ENCODE measurements around the gene FBN2. TPM values are rescaled to one million over a fixed set of nuclear protein-coding genes. Genes with fewer than 3 reads are reported as not detected.

Gene FBN2
- total and polyA plus RNA-seq, 12 donors, result 2.9 to 28.9 (median 13.5) TPM

DNA sequence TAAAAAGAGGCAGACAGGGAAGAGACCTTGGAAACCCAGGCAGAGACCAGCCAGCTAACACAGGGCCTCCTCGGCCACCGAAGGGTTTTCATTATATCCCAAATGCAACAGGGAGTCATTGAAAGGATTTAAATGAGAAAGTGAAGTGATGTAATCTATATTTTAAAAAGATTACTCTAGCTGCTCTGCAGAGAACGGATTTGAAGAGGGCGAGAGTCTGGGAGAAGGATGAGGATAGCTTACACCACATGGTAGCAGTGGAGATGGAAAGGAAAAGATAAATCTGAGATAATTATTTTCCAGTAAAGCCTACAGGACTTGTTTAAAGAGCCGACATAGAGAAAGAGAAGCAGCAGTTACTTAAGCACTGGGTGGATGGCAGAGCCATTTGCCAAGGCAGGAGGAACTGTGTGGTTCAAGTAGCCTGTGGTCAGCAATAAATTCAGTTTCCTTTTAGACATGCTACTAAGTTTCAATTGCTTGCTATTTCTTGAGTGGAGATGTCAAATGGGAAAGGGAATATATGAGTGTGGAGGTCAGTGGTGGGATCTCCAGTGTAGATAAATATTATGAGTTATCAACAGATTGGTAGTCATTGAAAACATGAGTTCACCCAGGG is 9.3 kb downstream of the FBN2 start:
- 75 to 79% methylated on average over 5 of the region's 5 CpGs for WGBS, 2 donors
- Histone ChIP-seq H3K4me3 (no peak overlapping the region), H3K36me3 (peaks cover 0 to 15% (median 0%) of the 10 kb centered on the region in 9 donors), H3K9me3 (no peaks in the 10 kb centered on the region), H3K27me3 (peaks cover 0 to 8% (median 0%) of the 10 kb centered on the region in 7 donors), H3K4me1 (peaks cover 0 to 8% (median 0%) of the 10 kb centered on the region in 9 donors), H3K27ac (no peak overlapping the region)
- no peak for DNase-seq
- TF ChIP-seq, protein P1, sequence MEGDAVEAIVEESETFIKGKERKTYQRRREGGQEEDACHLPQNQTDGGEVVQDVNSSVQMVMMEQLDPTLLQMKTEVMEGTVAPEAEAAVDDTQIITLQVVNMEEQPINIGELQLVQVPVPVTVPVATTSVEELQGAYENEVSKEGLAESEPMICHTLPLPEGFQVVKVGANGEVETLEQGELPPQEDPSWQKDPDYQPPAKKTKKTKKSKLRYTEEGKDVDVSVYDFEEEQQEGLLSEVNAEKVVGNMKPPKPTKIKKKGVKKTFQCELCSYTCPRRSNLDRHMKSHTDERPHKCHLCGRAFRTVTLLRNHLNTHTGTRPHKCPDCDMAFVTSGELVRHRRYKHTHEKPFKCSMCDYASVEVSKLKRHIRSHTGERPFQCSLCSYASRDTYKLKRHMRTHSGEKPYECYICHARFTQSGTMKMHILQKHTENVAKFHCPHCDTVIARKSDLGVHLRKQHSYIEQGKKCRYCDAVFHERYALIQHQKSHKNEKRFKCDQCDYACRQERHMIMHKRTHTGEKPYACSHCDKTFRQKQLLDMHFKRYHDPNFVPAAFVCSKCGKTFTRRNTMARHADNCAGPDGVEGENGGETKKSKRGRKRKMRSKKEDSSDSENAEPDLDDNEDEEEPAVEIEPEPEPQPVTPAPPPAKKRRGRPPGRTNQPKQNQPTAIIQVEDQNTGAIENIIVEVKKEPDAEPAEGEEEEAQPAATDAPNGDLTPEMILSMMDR (IDR thresholded peaks at IDR 0.05), result no peak
- intact Hi-C loops (cut with DNase I), result no loop called here
- no peak for ATAC-seq

DNA sequence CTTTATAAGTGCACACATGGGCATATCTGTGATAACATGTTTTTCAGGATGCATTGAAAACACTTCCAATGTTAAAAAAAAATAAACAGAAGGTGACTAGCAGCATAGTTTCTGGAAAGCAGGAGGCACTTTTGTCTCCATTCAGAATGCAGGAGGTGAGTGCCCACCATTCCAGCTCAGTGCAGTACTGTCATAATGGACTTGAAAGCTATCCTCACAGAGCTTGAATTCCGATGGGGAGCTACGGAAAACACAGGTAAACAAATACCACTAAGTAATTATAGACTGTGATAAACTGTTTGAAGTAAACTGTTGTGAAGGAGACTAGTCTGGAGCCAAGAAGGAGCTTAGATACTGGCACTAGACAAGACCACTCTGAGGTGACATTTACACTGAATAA is 9.9 kb downstream of the FBN2 start:
- WGBS, 2 donors, result 40 to 65% methylated on average over 2 of the region's 2 CpGs
- no peak for ATAC-seq
- Histone ChIP-seq H3K9me3 (no peaks in the 10 kb centered on the region), H3K27ac (no peak overlapping the region), H3K4me3 (no peak overlapping the region), H3K36me3 (peaks cover 0 to 15% (median 0%) of the 10 kb centered on the region in 9 donors), H3K4me1 (peaks cover 0 to 8% (median 0%) of the 10 kb centered on the region in 9 donors), H3K27me3 (peaks cover 0 to 8% (median 0%) of the 10 kb centered on the region in 7 donors)
- DNase-seq, result no peak
- TF ChIP-seq, protein P1 (IDR thresholded peaks at IDR 0.05), result no peak
- intact Hi-C loops (cut with DNase I), result no loop called here

DNA sequence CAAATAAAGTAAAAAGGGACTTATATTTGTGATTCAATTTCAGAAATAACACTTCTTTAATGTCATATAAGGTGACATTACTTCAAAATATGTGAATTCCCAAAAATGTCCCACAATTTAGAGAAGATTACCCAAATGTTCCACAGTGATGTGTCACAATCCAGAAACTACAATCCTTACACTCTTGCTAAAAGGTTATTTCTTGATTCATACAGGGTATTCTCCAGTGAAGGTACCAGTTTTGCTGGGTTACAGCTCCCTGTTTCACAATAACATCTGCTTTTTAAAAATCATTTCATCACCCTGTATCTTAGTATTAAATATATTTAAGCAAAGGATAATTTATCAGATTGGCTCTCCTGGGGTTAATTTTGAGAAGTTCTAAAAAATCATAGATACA is 11.0 kb downstream of the FBN2 start:
- intact Hi-C loops (cut with DNase I), result no loop called here
- H3K4me3 ChIP-seq, result no peak overlapping the region

DNA sequence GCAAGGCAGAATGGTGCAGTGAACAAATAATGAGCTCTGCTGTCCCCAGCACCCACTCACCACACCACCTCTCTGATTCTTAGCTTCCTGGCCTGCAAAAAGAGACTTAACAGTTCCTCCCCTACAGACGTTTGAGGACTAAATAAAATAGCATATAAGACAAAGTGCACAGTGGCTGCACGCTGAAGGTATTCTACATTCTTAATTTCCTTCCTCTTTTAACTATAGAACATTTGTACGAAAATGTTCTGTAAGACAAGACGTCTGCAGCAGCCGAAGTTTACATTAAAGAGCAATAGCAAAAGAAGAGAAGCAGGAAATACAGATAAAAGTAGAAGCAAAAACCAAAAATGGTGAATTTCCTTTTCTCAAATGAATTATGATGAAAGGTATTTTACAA is 15.7 kb downstream of the FBN2 start:
- TF ChIP-seq, protein P1 (IDR thresholded peaks at IDR 0.05), result no peak
- no peak overlapping the region for H3K27ac ChIP-seq
- WGBS, 2 donors, result 46% methylated on average over 5 of the region's 5 CpGs
- peaks cover 0 to 10% (median 0%) of the 10 kb centered on the region in 9 donors for H3K36me3 ChIP-seq
- DNase-seq (no peak), ATAC-seq (no peak)
- H3K27me3 ChIP-seq, result no peaks in the 10 kb centered on the region
- no peak overlapping the region for H3K4me3 ChIP-seq
- no peaks in the 10 kb centered on the region for H3K4me1 ChIP-seq
- intact Hi-C loops (cut with DNase I), result no loop called here
- H3K9me3 ChIP-seq, result no peaks in the 10 kb centered on the region

More for the DNA sequence above, 11.0 kb downstream of the FBN2 start:
- TF ChIP-seq, protein P1 (IDR thresholded peaks at IDR 0.05), result no peak
- DNase-seq, result no peak
- Histone ChIP-seq H3K4me1 (peaks cover 0 to 8% (median 0%) of the 10 kb centered on the region in 9 donors), H3K27me3 (peaks cover 0 to 3% (median 0%) of the 10 kb centered on the region in 7 donors), H3K9me3 (no peaks in the 10 kb centered on the region), H3K36me3 (peaks cover 0 to 15% (median 0%) of the 10 kb centered on the region in 9 donors), H3K27ac (no peak overlapping the region)
- ATAC-seq, result no peak

All from heart right ventricle (tissue), 16 donors.